Natural killer cell (primary cell): ENCODE results near the gene ISG20. TPM values are rescaled to one million over a fixed set of nuclear protein-coding genes. Genes with fewer than 3 reads are reported as not detected.

ENCODE experiments used
- ATAC-seq, 3 donors: fragments of 150-1000 bp in 2 of 3; fragments of 200-7000 bp in 1 of 3; cut with Tn5 transposase; 1 replicate in 1 of 3; 2 replicates in 2 of 3; pipeline ENCODE4 v1.10.0; 2021; ENCODE audit warnings: mild to moderate bottlenecking in 2 of 3, moderate library complexity in 2 of 3
- DNase-seq, 2 donors: peaks; one replicate each; pipeline versions ENCODE4 v3.0.0 to v3.0.0-alpha.2; 2013 to 2021; ENCODE audit warnings: mixed read lengths in 1 of 2
- H3K27ac ChIP-seq: one replicate; pipeline ENCODE4 v1.5.1; 2013; ENCODE audit warnings: mild to moderate bottlenecking, low read length
- H3K27me3 ChIP-seq: one replicate; pipeline ENCODE4 v1.6.1; 2013; ENCODE audit warnings: low read length; ENCODE audit not compliant: control insufficient read depth, insufficient read depth
- H3K36me3 ChIP-seq: one replicate; pipeline ENCODE4 v1.6.1; 2013; ENCODE audit warnings: low read length; ENCODE audit not compliant: control insufficient read depth, insufficient read depth
- H3K4me1 ChIP-seq: one replicate; pipeline ENCODE4 v1.6.1; 2013; ENCODE audit warnings: low read length; ENCODE audit not compliant: control insufficient read depth, insufficient read depth
- H3K4me3 ChIP-seq: one replicate; pipeline ENCODE4 v1.5.1; 2013; ENCODE audit warnings: low read length
- H3K9me3 ChIP-seq: one replicate; pipeline ENCODE4 v1.6.1; 2013; ENCODE audit warnings: low read length; ENCODE audit not compliant: control insufficient read depth, insufficient read depth
- H3K27ac Mint-ChIP-seq, 2 donors: one replicate each; pipeline ENCODE4 v1.8.0; 2022; ENCODE audit warnings: mild to moderate bottlenecking in 2 of 2, mixed read lengths in 2 of 2, moderate library complexity in 1 of 2
- H3K27me3 Mint-ChIP-seq, 2 donors: one replicate each; pipeline ENCODE4 v1.8.0; 2022; ENCODE audit warnings: low read depth in 2 of 2, mixed read lengths in 2 of 2
- H3K36me3 Mint-ChIP-seq: one replicate; pipeline ENCODE4 v1.8.0; 2022; ENCODE audit warnings: mixed read lengths
- H3K4me1 Mint-ChIP-seq, 2 donors: one replicate each; pipeline ENCODE4 v1.8.0; 2022; ENCODE audit warnings: mixed read lengths in 2 of 2
- H3K4me3 Mint-ChIP-seq: one replicate; pipeline ENCODE4 v1.8.0; 2022; ENCODE audit warnings: mild to moderate bottlenecking, moderate library complexity, mixed read lengths
- H3K9me3 Mint-ChIP-seq, 2 donors: one replicate each; pipeline ENCODE4 v1.8.0; 2022; ENCODE audit warnings: mixed read lengths in 2 of 2
- WGBS: methylation state at CpG from one replicate; pipeline ENCODE4 v1.1.7; 2013; ENCODE audit warnings: missing lambda C conversion rate; ENCODE audit not compliant: insufficient coverage; 5-methylcytosine and 5-hydroxymethylcytosine counted together
- intact Hi-C: fragments of 100-400 bp; cut with micrococcal nuclease; formaldehyde crosslinking; loops from one replicate; pipeline ENCODE4 v1.14.2; 2022
- total RNA-seq, 4 donors: library from RNA; stranded (reverse); fragments of 120-200 nt in 1 of 4; gene quantifications; one replicate each; pipeline versions ENCODE4 v1.2.3 to v1.2.4, GENCODE V29; 2013 to 2022
- TF ChIP-seq, protein P1 (sequence below): fragments of 200-600 bp; IDR thresholded peaks from one replicate; pipeline ENCODE4 v1.8.0; 2022; ENCODE audit warnings: antibody characterized with exemption

ISG20 gene
- total RNA-seq, 3 donors from 2014 or later (not counting 1 experiment from before 2014, with no cell fraction given) = 80.6 to 137 (median 116) TPM

DNA sequence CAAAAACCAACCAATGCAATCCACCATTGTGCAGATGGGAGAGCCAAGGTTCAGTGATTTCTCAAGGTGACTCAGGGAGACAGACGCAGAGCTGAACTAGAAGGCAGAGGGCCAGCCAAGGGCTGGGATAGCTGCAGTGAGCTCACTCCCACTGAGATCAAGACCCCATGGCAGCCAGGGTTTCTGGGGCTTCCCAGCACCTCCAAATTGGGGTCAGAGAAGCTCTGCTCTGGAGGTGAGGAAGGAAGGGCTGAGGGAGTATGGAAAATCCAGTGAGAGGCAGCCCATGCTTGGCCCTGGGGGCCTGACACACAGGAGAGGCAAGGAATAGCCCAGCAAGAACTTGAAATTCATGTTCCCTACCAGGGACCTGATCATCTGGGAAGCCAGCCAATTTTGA, 61.0 kb downstream of the ISG20 start:
- H3K36me3 ChIP-seq = no peaks in the 10 kb centered on the region
- intact Hi-C loops = no loop called here
- TF ChIP-seq, protein P1, sequence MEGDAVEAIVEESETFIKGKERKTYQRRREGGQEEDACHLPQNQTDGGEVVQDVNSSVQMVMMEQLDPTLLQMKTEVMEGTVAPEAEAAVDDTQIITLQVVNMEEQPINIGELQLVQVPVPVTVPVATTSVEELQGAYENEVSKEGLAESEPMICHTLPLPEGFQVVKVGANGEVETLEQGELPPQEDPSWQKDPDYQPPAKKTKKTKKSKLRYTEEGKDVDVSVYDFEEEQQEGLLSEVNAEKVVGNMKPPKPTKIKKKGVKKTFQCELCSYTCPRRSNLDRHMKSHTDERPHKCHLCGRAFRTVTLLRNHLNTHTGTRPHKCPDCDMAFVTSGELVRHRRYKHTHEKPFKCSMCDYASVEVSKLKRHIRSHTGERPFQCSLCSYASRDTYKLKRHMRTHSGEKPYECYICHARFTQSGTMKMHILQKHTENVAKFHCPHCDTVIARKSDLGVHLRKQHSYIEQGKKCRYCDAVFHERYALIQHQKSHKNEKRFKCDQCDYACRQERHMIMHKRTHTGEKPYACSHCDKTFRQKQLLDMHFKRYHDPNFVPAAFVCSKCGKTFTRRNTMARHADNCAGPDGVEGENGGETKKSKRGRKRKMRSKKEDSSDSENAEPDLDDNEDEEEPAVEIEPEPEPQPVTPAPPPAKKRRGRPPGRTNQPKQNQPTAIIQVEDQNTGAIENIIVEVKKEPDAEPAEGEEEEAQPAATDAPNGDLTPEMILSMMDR = no peak
- ATAC-seq (no peak), DNase-seq (no peak)
- H3K4me3 ChIP-seq = no peak overlapping the region
- Mint-ChIP-seq H3K4me1 (peaks cover 4 to 10% of the 10 kb centered on the region in 2 donors), H3K4me3 (no peak overlapping the region), H3K27me3 (peaks cover 28 to 59% of the 10 kb centered on the region in 2 donors), H3K27ac (no peak overlapping the region), H3K9me3 (no peaks in the 10 kb centered on the region), H3K36me3 (peaks cover 9% of the 10 kb centered on the region)
- no peaks in the 10 kb centered on the region for H3K9me3 ChIP-seq
- peaks cover 2% of the 10 kb centered on the region for H3K4me1 ChIP-seq
- H3K27me3 ChIP-seq = peaks cover 9% of the 10 kb centered on the region
- 90% methylated on average over 1 of the region's 1 CpG for WGBS
- no peak overlapping the region for H3K27ac ChIP-seq

DNA sequence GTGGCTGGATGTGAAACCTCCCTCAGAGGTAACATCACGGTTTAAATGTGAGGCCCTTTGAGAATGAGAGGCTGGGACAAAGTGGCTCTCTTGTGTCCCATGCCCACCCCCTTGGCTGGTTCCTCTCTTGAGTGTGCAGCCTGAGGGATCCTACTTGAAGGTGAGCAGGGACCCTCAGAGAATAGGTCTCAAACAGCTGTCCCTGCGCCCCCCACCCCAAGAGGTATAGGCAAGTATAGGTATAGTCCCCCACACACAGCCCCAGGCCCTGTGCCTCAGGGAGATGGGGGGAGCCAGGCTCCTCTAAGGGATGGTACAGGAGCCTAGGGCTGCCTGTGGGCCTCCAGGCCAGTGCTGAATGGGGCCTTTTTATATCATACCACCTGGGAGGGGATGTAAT, 61.9 kb downstream of the ISG20 start:
- no peak for DNase-seq
- Mint-ChIP-seq H3K27ac (no peak overlapping the region), H3K4me1 (peaks cover 12 to 13% of the 10 kb centered on the region in 2 donors), H3K4me3 (no peak overlapping the region), H3K27me3 (peaks cover 34 to 53% of the 10 kb centered on the region in 2 donors), H3K9me3 (no peaks in the 10 kb centered on the region), H3K36me3 (peaks cover 9% of the 10 kb centered on the region)
- TF ChIP-seq, protein P1 = no peak
- no peaks in the 10 kb centered on the region for H3K36me3 ChIP-seq
- H3K4me1 ChIP-seq = peaks cover 7% of the 10 kb centered on the region
- no peaks in the 10 kb centered on the region for H3K9me3 ChIP-seq
- ATAC-seq = no peak
- H3K27me3 ChIP-seq = peaks cover 11% of the 10 kb centered on the region
- no peak overlapping the region for H3K27ac ChIP-seq
- H3K4me3 ChIP-seq = no peak overlapping the region
- intact Hi-C loops = no loop called here
- 96% methylated on average over 2 of the region's 2 CpGs for WGBS

DNA sequence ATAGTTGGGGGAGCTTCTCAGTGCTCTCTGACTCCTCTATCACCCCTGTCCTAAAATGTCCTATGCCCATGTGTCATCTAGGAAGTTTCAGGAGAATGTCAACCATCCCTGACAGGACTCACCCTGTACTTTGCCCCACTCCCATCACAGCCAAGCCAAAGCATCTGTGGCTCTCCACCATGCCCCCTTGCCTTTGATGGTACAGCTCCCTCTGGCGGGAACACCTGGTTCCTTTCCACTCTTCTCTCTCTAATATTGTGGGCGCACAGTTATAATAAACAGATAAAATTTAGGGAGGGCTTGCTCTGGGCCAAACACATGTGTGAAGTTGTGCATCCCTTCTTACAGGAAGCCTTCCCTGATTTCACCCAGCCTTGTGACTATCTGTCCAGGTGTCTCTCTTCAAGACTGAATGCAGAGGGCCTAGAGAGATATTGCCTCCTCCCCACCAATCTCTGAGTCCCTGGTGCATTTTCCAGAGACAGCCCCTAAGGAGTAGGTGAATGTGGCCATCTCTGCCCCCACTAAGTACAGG, 62.8 kb downstream of the ISG20 start:
- ATAC-seq (no peak), DNase-seq (peak in 1 of 2 donors; percentile 49)
- Mint-ChIP-seq H3K36me3 (peaks cover 9% of the 10 kb centered on the region), H3K4me3 (no peak overlapping the region), H3K27me3 (peaks cover 42 to 60% of the 10 kb centered on the region in 2 donors), H3K9me3 (no peaks in the 10 kb centered on the region), H3K4me1 (peaks cover 16 to 20% of the 10 kb centered on the region in 2 donors), H3K27ac (no peak overlapping the region)
- H3K27ac ChIP-seq = no peak overlapping the region
- 83% methylated on average over 1 of the region's 2 CpGs for WGBS
- no peaks in the 10 kb centered on the region for H3K9me3 ChIP-seq
- H3K4me3 ChIP-seq = no peak overlapping the region
- TF ChIP-seq, protein P1 = no peak
- H3K36me3 ChIP-seq = no peaks in the 10 kb centered on the region
- intact Hi-C loops = no loop called here
- H3K27me3 ChIP-seq = peaks cover 13% of the 10 kb centered on the region
- peaks cover 9% of the 10 kb centered on the region for H3K4me1 ChIP-seq

DNA sequence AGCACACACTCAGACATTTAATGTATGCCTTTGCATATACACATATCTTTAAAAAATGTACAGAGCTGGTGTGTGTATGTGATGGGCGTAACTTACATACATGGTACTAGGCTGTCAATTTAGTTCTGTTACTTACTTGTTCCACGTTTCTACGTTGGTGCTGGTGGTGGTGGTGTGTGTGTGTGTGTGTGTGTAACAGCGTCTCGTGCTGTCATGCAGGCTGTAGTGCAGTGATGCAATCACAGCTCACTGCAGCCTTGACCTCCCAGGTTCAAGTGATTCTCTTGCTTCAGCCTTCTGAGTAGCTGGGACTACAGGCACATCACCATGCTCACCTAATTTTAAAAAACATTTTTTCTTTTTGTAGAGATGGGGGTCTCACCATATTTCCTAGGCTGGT, 64.2 kb downstream of the ISG20 start:
- H3K4me1 Mint-ChIP-seq = peaks cover 16 to 20% of the 10 kb centered on the region in 2 donors
- Histone ChIP-seq H3K4me3 (no peak overlapping the region), H3K9me3 (no peaks in the 10 kb centered on the region), H3K4me1 (peaks cover 9% of the 10 kb centered on the region), H3K27ac (no peak overlapping the region), H3K36me3 (no peaks in the 10 kb centered on the region), H3K27me3 (peaks cover 13% of the 10 kb centered on the region)
- no peak overlapping the region for H3K27ac Mint-ChIP-seq
- ATAC-seq (no peak), DNase-seq (no peak)
- peaks cover 48 to 52% of the 10 kb centered on the region in 2 donors for H3K27me3 Mint-ChIP-seq
- no peak overlapping the region for H3K4me3 Mint-ChIP-seq
- intact Hi-C loops = no loop called here
- H3K36me3 Mint-ChIP-seq = peaks cover 9% of the 10 kb centered on the region
- H3K9me3 Mint-ChIP-seq = no peaks in the 10 kb centered on the region
- 87% methylated on average over 5 of the region's 5 CpGs for WGBS
- TF ChIP-seq, protein P1 = no peak
